ENCODE results near the gene RTN4RL2. TPM values are rescaled to one million over a fixed set of nuclear protein-coding genes. Genes with fewer than 3 reads are reported as not detected.
A peak's percentile ranks its signal among the peaks of the same experiment; 100 is the strongest.
"Not testable (repeated sequence)": the region's sequence is repeated elsewhere in the genome, so short reads cannot be mapped to it uniquely, and the experiment has no call there.

Gene RTN4RL2
- total and polyA plus RNA-seq, 2 donors, result 0.58 to 1.4 TPM

DNA sequence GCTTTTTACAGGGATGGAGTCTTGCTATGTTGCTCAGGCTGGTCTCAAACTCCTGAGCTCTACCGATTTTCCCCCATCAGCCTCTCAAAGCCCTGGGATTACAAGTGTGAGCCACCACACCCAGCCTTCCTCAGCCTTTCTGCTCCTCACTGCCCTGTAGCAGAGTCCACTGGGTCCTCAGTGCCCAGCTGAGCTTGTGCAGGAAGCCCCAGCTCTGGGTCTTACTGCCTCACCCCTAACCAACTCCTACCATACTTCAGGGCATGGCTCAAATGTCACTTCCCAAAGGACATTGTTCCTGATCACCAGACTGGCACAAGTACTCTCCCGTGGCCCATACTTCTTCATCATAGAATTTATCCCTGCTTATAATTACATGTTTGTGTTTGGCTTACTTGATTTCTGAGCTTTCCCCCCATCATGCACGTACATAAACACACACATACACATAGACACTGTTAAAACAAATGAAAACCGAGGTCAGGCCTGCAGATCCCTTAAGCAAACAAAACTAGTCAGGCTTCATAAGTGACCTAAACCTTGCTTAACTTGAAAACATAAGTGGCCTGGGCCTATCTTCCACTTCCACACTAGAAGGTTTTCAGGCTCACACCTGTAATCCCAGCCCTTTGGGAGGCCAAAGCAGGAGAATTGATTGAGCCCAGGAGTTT lies 19.4 kb upstream of the RTN4RL2 start:
- Histone ChIP-seq H3K4me3 (ENCODE audit: low read depth, low read length) (no peak overlapping the region), H3K27ac (ENCODE audit: low read depth) (no peak overlapping the region), H3K36me3 (ENCODE audit: insufficient read depth) (no peaks in the 10 kb centered on the region), H3K4me1 (ENCODE audit: insufficient read depth) (no peaks in the 10 kb centered on the region)
- no peak for DNase-seq (ENCODE audit: extremely low spot score)
- WGBS, result 85% methylated on average over 4 of the region's 4 CpGs

DNA sequence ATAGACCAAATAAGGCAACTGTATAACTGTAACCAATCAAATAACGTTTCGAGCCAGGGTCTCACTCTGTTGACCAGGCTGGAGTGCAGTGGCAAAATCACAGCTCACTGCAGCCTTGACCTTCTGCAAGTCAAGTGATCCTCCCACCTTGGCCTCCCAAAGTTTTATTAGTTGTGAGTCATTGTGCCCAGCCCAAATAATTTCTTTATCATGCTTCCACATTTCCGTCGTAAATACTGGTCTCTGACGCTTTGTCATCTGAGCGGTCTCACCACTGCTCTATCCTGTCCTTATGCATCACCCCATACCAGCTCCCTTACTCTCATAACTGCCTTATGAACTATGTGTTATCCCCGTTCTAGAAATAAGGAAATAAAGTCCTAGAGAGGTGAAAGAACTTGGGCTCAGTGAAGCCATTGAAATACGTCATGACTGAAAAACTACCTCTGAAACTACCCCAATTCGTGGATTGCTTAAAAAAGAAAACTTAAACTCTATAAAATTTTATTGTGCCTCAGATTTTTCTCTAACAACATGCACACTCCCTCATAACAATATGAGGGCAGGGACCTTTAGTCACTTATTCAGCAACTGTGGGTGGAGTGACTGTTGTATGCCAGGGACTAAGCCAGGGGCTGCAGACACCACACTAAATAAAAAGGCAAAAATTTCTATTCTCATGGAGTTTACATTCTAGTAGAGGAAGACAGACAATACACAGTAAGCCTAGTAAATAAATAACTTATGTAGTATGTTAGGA lies 15.8 kb upstream of the RTN4RL2 start:
- no peaks in the 10 kb centered on the region for H3K36me3 ChIP-seq (ENCODE audit: insufficient read depth)
- H3K27ac ChIP-seq (ENCODE audit: low read depth), result no peak overlapping the region
- no peak for DNase-seq (ENCODE audit: extremely low spot score)
- no peaks in the 10 kb centered on the region for H3K4me1 ChIP-seq (ENCODE audit: insufficient read depth)
- WGBS, result 68% methylated on average over 9 of the region's 9 CpGs
- H3K4me3 ChIP-seq (ENCODE audit: low read depth, low read length), result no peak overlapping the region

DNA sequence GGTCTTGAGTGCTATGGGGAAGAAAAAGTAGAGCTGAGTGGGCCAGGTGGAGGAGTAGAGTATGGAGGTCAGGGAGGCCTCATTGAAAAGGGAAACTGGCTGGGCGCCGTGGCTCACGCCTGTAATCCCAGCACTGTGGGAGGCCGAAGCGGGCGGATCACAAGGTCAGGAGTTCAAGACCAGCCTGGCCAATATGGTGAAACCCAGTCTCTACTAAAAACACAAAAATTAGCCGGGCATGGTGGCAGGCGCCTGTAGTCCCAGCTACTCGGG lies 15.3 kb upstream of the RTN4RL2 start:
- not testable (repeated sequence) for H3K4me3 ChIP-seq (ENCODE audit: low read depth, low read length); DNase-seq (ENCODE audit: extremely low spot score)

DNA sequence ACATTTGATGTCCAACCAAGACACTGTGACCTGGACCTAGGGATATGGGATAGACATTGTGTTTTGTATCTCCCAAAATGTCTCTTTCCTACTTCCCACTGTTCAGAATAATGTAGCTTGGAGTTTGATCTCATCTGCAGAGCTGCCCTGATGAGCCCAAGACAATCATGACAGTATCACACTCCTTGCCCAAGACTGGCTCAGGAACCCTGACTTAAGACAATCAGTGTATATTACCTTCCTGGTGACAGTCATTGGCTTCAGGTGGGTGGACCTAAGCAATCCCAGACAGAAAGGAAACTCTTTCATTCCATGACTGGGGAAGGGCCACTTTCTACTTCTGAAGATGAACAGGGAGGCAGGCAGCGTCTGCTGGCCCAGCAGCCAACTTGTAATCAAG lies 14.3 kb upstream of the RTN4RL2 start:
- WGBS, result 58% methylated on average over 1 of the region's 1 CpG
- DNase-seq (ENCODE audit: extremely low spot score), result no peak
- no peak overlapping the region for H3K4me3 ChIP-seq (ENCODE audit: low read depth, low read length)

More for the DNA sequence above, 15.3 kb upstream of the RTN4RL2 start:
- WGBS, result 78% methylated on average over 9 of the region's 9 CpGs
- H3K27ac ChIP-seq (ENCODE audit: low read depth); H3K4me1 ChIP-seq (ENCODE audit: insufficient read depth); H3K36me3 ChIP-seq (ENCODE audit: insufficient read depth): not testable (repeated sequence)

DNA sequence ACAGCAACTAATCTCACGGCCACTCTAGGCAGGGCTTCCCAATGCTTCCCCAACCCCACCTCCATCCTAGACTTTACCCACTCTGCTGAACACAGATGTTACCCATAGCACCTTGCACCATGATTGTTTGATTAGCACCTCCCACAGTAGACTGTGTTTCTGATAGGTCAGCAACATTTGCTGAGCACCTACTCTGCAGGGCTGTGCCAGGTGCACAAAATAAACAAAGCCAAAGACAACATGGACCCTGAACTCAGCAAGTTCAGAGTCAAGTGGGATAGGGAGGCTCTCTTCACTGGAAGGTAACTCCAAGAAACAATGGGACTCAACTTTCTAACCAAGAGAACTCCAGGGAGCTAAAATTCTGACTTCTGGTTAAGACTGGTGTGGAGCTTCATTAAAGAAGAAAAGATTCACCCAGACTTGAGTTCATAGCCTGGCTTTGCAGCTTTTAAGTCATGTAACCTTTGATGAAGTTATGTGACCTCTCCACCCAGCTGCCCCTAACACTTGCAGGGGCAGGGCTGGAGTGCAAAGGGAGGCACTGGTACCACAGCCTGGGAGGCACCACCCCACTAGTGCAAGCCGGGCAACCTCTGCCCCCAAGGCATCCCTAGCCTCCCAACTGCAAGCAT lies 6.7 kb upstream of the RTN4RL2 start:
- Histone ChIP-seq H3K36me3 (ENCODE audit: insufficient read depth) (no peaks in the 10 kb centered on the region), H3K4me3 (ENCODE audit: low read depth, low read length) (no peak overlapping the region), H3K4me1 (ENCODE audit: insufficient read depth) (no peaks in the 10 kb centered on the region), H3K27ac (ENCODE audit: low read depth) (no peak overlapping the region)
- no peak for DNase-seq (ENCODE audit: extremely low spot score)
- WGBS, result 83% methylated on average over 2 of the region's 2 CpGs

More for the DNA sequence above, 14.3 kb upstream of the RTN4RL2 start:
- Histone ChIP-seq H3K36me3 (ENCODE audit: insufficient read depth) (no peaks in the 10 kb centered on the region), H3K27ac (ENCODE audit: low read depth) (no peak overlapping the region), H3K4me1 (ENCODE audit: insufficient read depth) (no peaks in the 10 kb centered on the region)

DNA sequence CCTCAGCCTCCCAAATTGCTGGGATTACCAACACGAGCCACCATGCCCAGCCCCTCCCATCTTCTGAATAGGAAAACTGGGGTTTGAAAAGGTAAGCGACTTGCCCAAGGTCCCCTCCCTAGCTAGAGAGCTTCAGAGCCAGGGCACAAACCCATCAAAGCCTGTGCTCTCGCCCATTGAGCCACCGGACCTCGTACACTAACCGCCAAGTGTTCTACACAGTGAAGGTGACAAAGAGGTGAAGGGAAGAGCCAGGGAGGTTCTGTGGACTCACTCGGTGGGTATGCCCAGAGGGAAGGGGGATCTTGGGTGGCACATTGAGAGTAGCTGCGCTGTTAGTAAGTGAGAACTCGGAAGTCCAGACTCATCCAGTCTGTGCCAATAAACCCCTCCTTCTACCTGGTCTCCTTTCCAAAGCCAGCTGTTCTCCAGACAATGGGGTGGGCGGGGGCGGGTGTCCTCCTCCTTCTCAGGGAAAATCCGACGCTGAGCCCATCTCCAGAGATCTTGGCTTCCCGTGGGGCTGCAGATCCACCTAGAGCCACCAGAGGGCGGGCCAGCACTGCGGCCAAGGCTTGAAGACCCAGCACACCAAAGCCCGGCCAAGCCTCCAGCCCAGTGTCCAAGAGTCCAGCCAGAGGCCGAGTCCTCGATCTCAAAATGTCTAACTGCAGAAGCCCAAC lies 3.2 kb upstream of the RTN4RL2 start:
- Histone ChIP-seq H3K4me3 (ENCODE audit: low read depth, low read length) (no peak overlapping the region), H3K4me1 (ENCODE audit: insufficient read depth) (no peaks in the 10 kb centered on the region), H3K36me3 (ENCODE audit: insufficient read depth) (no peaks in the 10 kb centered on the region), H3K27ac (ENCODE audit: low read depth) (no peak overlapping the region)
- WGBS, result 7% methylated on average over 19 of the region's 19 CpGs
- DNase-seq (ENCODE audit: extremely low spot score), result peak; percentile 59

DNA sequence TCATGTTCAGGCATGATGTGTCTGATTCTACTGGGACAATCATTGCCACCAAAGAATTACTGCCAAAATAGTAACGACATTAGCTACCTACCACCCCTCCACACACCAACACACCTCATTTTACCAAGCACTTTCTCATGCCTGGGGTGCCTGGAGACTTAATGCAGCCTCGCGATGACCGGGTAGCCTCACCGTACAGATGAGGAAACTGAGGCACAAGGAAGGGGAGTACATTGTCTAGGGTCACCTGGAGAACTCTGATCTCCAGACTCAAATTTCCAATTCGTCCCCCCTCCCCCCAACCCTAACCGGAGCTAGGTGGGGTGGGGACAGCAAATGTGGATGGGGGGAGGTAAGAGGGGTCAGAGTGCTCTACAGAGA lies 2.7 kb upstream of the RTN4RL2 start:
- Histone ChIP-seq H3K4me3 (ENCODE audit: low read depth, low read length) (no peak overlapping the region), H3K36me3 (ENCODE audit: insufficient read depth) (no peaks in the 10 kb centered on the region), H3K4me1 (ENCODE audit: insufficient read depth) (no peaks in the 10 kb centered on the region), H3K27ac (ENCODE audit: low read depth) (no peak overlapping the region)
- DNase-seq (ENCODE audit: extremely low spot score), result no peak
- 7% methylated on average over 7 of the region's 7 CpGs for WGBS

DNA sequence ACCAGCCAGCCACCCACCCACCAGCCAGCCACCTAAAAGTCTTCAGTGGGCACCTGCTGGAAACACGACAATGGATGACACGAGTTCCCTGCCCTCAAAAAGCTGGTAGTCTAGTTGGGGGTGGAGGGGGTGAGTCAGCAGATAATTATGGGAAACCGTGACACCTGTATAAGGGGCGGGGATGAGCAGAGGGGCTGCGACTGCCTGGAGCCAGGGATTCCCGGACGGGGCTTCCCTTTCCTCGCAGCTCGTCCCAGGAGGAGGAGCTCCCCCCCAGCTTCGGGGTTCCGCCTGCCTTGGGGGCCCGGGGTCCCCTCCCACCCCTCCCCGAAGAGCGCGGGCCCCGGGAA lies 2.3 kb upstream of the RTN4RL2 start:
- Histone ChIP-seq H3K4me1 (ENCODE audit: insufficient read depth) (no peaks in the 10 kb centered on the region), H3K36me3 (ENCODE audit: insufficient read depth) (no peaks in the 10 kb centered on the region), H3K27ac (ENCODE audit: low read depth) (no peak overlapping the region), H3K4me3 (ENCODE audit: low read depth, low read length) (peak overlapping the region; percentile 43)
- 2% methylated on average over 16 of the region's 16 CpGs for WGBS
- DNase-seq (ENCODE audit: extremely low spot score), result no peak

DNA sequence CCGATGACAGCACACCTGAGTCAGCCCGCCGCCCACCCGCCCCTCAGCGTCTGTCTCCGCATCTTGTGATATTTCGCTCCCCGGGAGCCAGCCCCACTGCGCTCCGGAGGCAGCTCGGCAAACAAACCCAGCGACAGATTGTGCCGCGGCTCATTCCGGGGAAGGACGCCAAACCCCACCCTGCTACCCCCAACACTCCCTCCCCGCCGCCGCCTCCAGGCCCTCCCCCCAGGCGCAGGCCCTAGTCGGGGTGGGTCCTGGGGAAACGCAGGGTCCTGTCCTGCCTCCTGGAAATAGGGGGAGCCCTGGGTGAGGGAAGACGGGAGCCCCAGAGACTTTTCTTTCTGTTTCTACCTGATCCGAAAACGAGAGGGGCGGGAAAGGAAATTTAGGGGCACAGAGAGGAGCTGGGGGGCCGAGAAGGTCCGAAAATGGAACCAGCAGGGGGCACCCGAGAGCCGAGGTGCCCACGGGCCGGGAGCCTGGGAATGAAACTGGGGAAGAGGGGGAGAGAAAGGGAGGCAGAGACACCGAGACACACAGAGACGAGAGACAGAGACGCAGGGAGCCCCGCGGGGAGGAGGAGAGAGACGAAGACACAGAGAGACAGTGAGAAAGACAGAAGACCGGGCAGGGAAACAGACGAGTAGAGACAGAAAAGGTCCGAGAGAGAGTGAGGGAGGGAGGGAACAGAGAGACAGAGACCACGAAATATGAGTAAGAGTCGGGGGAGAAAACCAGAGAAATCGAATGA lies 1.7 kb upstream of the RTN4RL2 start:
- WGBS, result under 1% methylated on average over 44 of the region's 44 CpGs

DNA sequence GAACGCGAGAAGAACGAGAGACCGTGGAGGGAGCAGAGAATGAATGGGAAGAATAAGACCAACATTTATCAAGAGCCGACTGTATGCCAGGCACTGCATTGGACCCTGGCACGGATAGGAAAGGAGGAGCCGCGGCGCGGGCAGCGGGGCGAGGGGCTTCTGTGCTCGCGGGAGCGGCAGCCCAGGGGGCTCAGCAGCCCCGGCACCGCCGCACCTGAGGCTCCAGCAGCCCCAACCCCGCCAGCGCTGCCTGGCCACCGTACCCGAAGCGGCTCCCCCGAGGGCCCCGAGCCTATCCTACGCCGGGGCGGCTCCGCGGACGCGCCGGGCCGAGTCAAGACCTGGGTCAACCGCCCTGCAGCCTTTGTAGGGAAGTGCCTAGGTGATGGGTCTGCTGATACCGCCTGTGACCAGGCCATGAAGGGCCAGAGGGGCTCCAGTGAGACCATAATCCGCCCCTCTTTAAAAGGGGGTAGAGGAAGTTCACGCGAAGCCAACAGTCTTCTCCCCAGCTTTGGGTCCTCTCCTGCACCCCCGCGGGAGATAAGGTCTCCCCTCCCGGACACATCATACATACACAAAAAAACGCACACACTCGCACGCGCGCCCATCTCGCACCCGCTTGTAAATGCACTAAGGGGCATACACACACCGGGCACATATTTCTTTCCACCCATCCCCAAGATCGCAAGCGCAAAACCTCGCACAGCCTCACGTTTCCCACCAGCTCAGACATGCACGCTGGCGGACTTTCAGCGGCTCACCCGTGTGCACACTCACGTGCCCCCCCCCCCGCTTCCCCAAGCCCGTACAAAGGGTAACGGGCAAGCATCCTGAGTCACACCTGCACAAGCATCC lies 935 bp upstream of the RTN4RL2 start:
- Histone ChIP-seq H3K36me3 (ENCODE audit: insufficient read depth) (no peaks in the 10 kb centered on the region), H3K4me1 (ENCODE audit: insufficient read depth) (no peaks in the 10 kb centered on the region), H3K27ac (ENCODE audit: low read depth) (no peak overlapping the region), H3K4me3 (ENCODE audit: low read depth, low read length) (peak overlapping the region; percentile 43)
- WGBS, result 1% methylated on average over 62 of the region's 62 CpGs
- DNase-seq (ENCODE audit: extremely low spot score), result no peak

More for the DNA sequence above, 1.7 kb upstream of the RTN4RL2 start:
- Histone ChIP-seq H3K4me1 (ENCODE audit: insufficient read depth) (no peaks in the 10 kb centered on the region), H3K27ac (ENCODE audit: low read depth) (no peak overlapping the region), H3K4me3 (ENCODE audit: low read depth, low read length) (peak overlapping the region; percentile 43), H3K36me3 (ENCODE audit: insufficient read depth) (no peaks in the 10 kb centered on the region)
- DNase-seq (ENCODE audit: extremely low spot score), result no peak

DNA sequence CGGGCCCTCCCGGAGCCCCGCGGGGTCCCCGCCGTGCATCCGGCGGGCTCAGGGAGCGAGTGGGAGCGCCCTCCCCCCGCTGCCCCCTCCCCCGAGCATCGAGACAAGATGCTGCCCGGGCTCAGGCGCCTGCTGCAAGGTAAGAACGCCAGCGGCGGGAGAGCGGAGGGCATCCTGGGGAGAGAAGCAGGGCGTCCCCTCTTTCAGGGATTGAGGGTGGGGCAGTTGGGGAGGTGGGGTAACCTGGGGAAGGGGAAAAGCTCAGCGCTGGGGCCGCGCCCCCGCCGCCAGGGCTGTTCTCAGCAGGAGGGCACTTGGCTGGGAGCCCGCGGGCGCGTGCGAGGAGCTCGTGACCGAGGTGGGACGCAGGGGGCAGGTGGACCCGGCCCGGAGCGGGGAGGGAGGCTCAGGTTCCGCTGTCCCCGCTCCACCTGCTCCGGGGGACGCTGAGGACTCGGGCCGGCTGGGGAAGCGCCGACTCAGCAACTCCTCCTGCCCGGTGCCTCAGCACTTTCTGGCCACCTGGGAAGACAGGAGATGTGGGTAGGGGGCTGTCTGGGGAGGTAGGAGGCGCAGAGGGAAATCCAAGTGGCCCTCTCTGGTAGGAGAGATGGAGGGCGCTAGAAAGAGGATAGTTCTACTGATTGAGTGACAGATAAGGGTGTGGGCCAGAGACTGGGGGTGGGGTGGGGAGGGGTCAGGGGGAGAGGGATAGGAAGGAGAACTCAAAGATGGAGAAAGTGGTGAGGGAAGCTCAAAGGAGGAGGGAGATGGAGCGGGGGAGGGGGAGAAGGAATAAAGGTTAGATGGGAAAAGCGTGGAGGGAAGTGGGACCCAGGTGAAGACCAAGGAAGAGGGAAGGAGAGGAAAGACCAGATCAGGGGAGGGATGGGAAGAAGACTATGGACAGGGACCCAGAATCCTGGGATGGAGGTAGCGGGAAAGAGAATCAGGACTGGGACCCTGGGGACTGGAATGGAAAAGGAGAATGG lies 726 bp downstream of the RTN4RL2 start:
- Histone ChIP-seq H3K36me3 (ENCODE audit: insufficient read depth) (no peaks in the 10 kb centered on the region), H3K27ac (ENCODE audit: low read depth) (no peak overlapping the region), H3K4me1 (ENCODE audit: insufficient read depth) (no peaks in the 10 kb centered on the region), H3K4me3 (ENCODE audit: low read depth, low read length) (peak overlapping the region; percentile 43)
- WGBS, result 6% methylated on average over 50 of the region's 50 CpGs
- no peak for DNase-seq (ENCODE audit: extremely low spot score)

Data from urinary bladder (tissue), 4 donors.